Right atrium auricular region (tissue), 2 donors: ENCODE results near the gene HDDC2. TPM values are rescaled to one million over a fixed set of nuclear protein-coding genes. Genes with fewer than 3 reads are reported as not detected.
"Not testable (repeated sequence)": the region's sequence is repeated elsewhere in the genome, so short reads cannot be mapped to it uniquely, and the experiment has no call there.

Experiments used
- DNase-seq: peaks from one replicate; pipeline ENCODE4 v3.0.0-alpha.2; 2019; ENCODE audit warnings: low spot score
- H3K27ac ChIP-seq, 2 donors: fragments of 200-600 bp; sonication (generic); 1 replicate in 1 of 2; 2 replicates in 1 of 2; pipeline ENCODE4 v1.5.1; 2016 to 2019
- H3K27me3 ChIP-seq, 2 donors: fragments of 200-600 bp; sonication (generic); one replicate each; pipeline versions ENCODE4 v1.5.1 to v1.6.0; 2017 to 2019
- H3K36me3 ChIP-seq: fragments of 200-600 bp; sonication (generic); one replicate; pipeline ENCODE4 v1.5.1; 2016
- H3K4me1 ChIP-seq, 2 donors: fragments of 200-600 bp; sonication (generic); one replicate each; pipeline versions ENCODE4 v1.5.1 to v1.6.0; 2017 to 2019
- H3K4me3 ChIP-seq, 2 donors: fragments of 200-600 bp; sonication (generic); 1 replicate in 1 of 2; 2 replicates in 1 of 2; pipeline ENCODE4 v1.5.1; 2017 to 2019; ENCODE audit warnings: mild to moderate bottlenecking in 1 of 2, moderate library complexity in 1 of 2
- H3K9me3 ChIP-seq, 2 donors: fragments of 200-600 bp; sonication (generic); one replicate each; pipeline ENCODE4 v1.5.1; 2019
- total RNA-seq, 2 donors: library from RNA; depleted of rRNA; stranded (reverse); fragments of >200 nt; gene quantifications; one replicate each; pipeline ENCODE4 v1.1.0, GENCODE V29; 2016
- TF ChIP-seq, protein P1 (sequence below), 2 donors: fragments of 200-600 bp; sonication (generic); IDR thresholded peaks; one replicate each; pipeline ENCODE4 v1.5.1; 2019; ENCODE audit warnings: antibody characterized with exemption in 2 of 2

Gene HDDC2
- total RNA-seq, 2 donors from 2014 or later = 85.7 to 98.7 TPM

DNA sequence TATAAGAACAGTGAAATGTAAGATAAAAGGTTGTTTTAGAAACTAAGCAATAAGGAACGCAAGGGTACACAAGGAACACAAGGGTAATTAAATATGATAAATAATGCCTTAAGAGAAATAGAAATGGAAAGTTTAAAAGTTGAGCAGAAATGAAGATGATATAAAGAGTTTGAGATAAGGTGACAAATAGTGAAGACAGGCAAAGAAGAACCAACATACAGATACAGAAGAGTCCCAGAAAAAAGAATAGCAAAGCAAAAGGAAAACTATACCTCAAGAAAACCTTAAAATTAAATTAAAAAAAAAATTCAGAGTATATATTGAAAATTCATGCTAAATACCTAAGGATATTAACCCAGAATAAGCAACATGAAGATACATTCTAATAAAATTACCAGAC lies 16.4 kb downstream of the HDDC2 start:
- no peak for DNase-seq
- TF ChIP-seq, protein P1, sequence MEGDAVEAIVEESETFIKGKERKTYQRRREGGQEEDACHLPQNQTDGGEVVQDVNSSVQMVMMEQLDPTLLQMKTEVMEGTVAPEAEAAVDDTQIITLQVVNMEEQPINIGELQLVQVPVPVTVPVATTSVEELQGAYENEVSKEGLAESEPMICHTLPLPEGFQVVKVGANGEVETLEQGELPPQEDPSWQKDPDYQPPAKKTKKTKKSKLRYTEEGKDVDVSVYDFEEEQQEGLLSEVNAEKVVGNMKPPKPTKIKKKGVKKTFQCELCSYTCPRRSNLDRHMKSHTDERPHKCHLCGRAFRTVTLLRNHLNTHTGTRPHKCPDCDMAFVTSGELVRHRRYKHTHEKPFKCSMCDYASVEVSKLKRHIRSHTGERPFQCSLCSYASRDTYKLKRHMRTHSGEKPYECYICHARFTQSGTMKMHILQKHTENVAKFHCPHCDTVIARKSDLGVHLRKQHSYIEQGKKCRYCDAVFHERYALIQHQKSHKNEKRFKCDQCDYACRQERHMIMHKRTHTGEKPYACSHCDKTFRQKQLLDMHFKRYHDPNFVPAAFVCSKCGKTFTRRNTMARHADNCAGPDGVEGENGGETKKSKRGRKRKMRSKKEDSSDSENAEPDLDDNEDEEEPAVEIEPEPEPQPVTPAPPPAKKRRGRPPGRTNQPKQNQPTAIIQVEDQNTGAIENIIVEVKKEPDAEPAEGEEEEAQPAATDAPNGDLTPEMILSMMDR (IDR thresholded peaks at IDR 0.05) = no peak
- Histone ChIP-seq H3K27ac (no peak overlapping the region), H3K4me3 (no peak overlapping the region), H3K36me3 (peaks cover 40% of the 10 kb centered on the region), H3K9me3 (peaks cover 0 to 7% of the 10 kb centered on the region in 2 donors), H3K27me3 (no peaks in the 10 kb centered on the region), H3K4me1 (no peaks in the 10 kb centered on the region)

DNA sequence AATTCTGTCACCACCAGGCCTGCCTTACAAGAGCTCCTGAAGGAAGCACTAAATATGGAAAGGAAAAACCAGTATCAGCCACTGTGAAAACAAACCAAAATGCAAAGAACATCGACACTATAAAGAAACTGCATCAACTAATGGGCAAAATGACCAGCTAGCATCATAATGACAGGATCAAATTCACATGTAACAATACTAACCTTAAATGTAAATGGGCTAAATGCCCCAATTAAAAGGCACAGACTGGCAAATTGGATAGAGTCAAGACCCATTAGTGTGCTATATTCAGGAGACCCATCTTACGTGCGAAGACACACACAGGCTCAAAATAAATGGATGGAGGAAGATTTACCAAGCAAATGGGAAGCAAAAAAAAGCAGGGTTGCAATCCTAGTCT lies 19.3 kb downstream of the HDDC2 start:
- H3K36me3 ChIP-seq = peaks cover 38% of the 10 kb centered on the region
- not testable (repeated sequence) for H3K9me3 ChIP-seq, H3K27me3 ChIP-seq

GRCh38 chr6:125280370-125281035 lies 21.3 kb downstream of the HDDC2 start:
- not testable (repeated sequence) for H3K4me3 ChIP-seq, DNase-seq, H3K27me3 ChIP-seq, H3K9me3 ChIP-seq, H3K27ac ChIP-seq, H3K4me1 ChIP-seq
- H3K36me3 ChIP-seq = peaks cover 31% of the 10 kb centered on the region

More for the DNA sequence above, 19.3 kb downstream of the HDDC2 start:
- DNase-seq, H3K4me3 ChIP-seq, H3K27ac ChIP-seq, H3K4me1 ChIP-seq: not testable (repeated sequence)

DNA sequence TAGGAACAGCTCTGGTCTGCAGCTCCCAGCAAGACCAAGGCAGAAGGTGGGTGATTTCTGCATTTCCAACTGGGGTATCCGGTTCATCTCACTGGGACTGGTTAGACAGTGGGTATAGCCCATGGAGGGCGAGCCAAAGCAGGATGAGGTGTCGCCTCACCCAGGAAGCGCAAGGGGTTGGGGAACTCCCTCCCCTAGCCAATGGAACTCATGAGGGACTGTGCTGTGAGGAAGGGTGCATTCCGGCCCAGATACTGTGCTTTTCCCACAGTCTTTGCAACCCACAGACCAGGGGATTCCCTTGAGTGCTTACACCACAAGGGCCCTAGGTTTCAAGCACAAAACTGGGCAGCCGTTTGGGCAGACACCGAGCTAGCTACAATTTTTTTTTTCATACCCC lies 21.8 kb downstream of the HDDC2 start:
- Histone ChIP-seq H3K27me3 (no peaks in the 10 kb centered on the region), H3K4me1 (no peaks in the 10 kb centered on the region), H3K27ac (no peak overlapping the region), H3K4me3 (no peak overlapping the region), H3K9me3 (no peaks in the 10 kb centered on the region), H3K36me3 (peaks cover 31% of the 10 kb centered on the region)
- TF ChIP-seq, protein P1 (IDR thresholded peaks at IDR 0.05) = no peak
- no peak for DNase-seq

DNA sequence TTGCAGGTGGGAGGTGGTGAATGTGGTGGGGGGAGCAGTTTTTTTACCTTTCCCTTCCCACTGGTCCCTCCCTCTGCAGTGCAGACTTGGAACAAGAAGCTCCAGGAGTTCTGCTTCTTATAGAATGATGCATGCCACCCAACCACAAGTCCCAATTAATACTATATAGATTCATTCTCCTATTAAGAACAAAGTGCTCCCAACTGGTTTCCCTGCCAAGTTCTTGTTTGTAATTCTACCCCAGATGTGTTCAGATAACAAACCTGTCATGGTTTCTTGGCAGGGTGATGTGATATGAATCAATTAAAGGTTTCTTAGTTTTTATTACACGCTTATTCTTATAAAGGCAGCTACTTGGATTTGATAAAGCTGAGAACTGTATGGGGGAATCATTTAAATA lies 23.9 kb downstream of the HDDC2 start:
- Histone ChIP-seq H3K27ac (no peak overlapping the region), H3K36me3 (peaks cover 34% of the 10 kb centered on the region)
- no peak for DNase-seq

DNA sequence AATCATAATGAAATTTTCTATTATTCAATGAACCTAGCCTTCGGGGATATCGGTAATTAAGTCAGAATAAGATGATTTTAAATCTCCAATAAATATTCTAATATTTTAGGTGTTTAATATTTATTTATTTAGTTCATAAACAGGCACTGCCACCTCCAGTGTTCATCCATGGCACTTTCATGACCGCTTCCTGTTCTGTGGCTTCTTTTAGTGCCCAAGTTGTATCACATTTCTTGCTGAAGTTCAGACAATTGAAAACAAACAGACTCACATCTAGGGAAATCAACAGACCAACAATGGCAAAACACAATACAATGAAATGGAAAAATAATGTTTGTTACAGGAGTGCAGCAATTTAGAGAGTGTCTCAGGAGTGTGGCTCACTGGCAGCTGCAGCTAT lies 26.0 kb downstream of the HDDC2 start:
- DNase-seq = no peak
- H3K9me3 ChIP-seq = no peaks in the 10 kb centered on the region
- H3K27ac ChIP-seq = no peak overlapping the region
- H3K27me3 ChIP-seq = no peaks in the 10 kb centered on the region
- peaks cover 30% of the 10 kb centered on the region for H3K36me3 ChIP-seq
- TF ChIP-seq, protein P1 (IDR thresholded peaks at IDR 0.05) = no peak
- H3K4me1 ChIP-seq = no peaks in the 10 kb centered on the region
- no peak overlapping the region for H3K4me3 ChIP-seq

More for the DNA sequence above, 23.9 kb downstream of the HDDC2 start:
- H3K9me3 ChIP-seq = no peaks in the 10 kb centered on the region
- H3K4me1 ChIP-seq = no peaks in the 10 kb centered on the region
- TF ChIP-seq, protein P1 (IDR thresholded peaks at IDR 0.05) = no peak
- no peaks in the 10 kb centered on the region for H3K27me3 ChIP-seq
- no peak overlapping the region for H3K4me3 ChIP-seq

GRCh38 chr6:125274935-125275334 lies 26.8 kb downstream of the HDDC2 start:
- H3K9me3 ChIP-seq = no peaks in the 10 kb centered on the region
- TF ChIP-seq, protein P1 (IDR thresholded peaks at IDR 0.05) = no peak
- DNase-seq = no peak
- peaks cover 22% of the 10 kb centered on the region for H3K36me3 ChIP-seq
- no peaks in the 10 kb centered on the region for H3K27me3 ChIP-seq
- H3K27ac ChIP-seq = no peak overlapping the region
- H3K4me3 ChIP-seq = no peak overlapping the region
- no peaks in the 10 kb centered on the region for H3K4me1 ChIP-seq
